HCT116 (cell line): ENCODE measurements around the gene NAA20. TPM values are rescaled to one million over a fixed set of nuclear protein-coding genes. Genes with fewer than 3 reads are reported as not detected.

Source experiments
- ATAC-seq: fragments of 200-7000 bp; cut with Tn5 transposase; 2 replicates; pipeline ENCODE4 v1.9.1; 2020; ENCODE audit warnings: mild to moderate bottlenecking, moderate library complexity
- BruUV-seq: library from RNA; stranded (reverse); fragments of 400-500 nt; replicated peaks from 2 replicates; lab custom pipeline; 2021; lab: Mats Ljungman, UMichigan
- CTCF ChIA-PET: fragments of 300-600 bp; sonication (Branson Sonifier 250); formaldehyde crosslinking; loops from one replicate; lab custom pipeline; 2021; ENCODE audit warnings: antibody characterized with exemption; lab: Charles Lee
- POLR2A ChIA-PET: fragments of 300-600, 350-600 bp; sonication (Branson Sonifier 250); formaldehyde crosslinking; loops from one replicate; lab custom pipeline; 2021; ENCODE audit warnings: antibody characterized with exemption; lab: Charles Lee
- RAD21 ChIA-PET, 2 experiments: fragments of 300-600 bp; sonication (Branson Sonifier 250); formaldehyde crosslinking; loops; one replicate each; lab custom pipeline; 2023; ENCODE audit warnings: low total read pairs in 2 of 2; ENCODE audit not compliant: uncharacterized antibody in 2 of 2, unreplicated experiment in 2 of 2, low non-redundant PET in 1 of 2; lab: Charles Lee
- DNase-seq: peaks from one replicate; pipeline ENCODE4 v3.0.0-alpha.2; 2010; ENCODE audit warnings: low read depth, low spot score
- H2AFZ ChIP-seq: fragments of 200-600 bp; shearing (Covaris generic), sonication (generic); 2 replicates; pipeline ENCODE4 v1.6.1; 2017; ENCODE audit warnings: low read depth, mixed run types, mixed read lengths, antibody characterized with exemption, low read length; ENCODE audit not compliant: poor library complexity, severe bottlenecking
- H3K27ac ChIP-seq: 2 replicates; pipeline ENCODE4 v1.5.1; 2012; ENCODE audit warnings: low read depth, low read length
- H3K27me3 ChIP-seq: fragments of 200-600 bp; sonication (generic); 2 replicates; pipeline ENCODE4 v1.6.1; 2016; ENCODE audit warnings: mixed run types, low read length, mixed read lengths; ENCODE audit not compliant: insufficient read depth
- H3K36me3 ChIP-seq, 2 experiments: fragments of 200-500 bp in 1 of 2; fragments of 200-600 bp in 1 of 2; sonication (Bioruptor generic) in 1 of 2; sonication (generic) in 1 of 2; 2 replicates each; pipeline versions ENCODE4 v1.5.1 to v1.6.1; 2014 to 2016; ENCODE audit warnings: low read length in 2 of 2, inconsistent platforms in 1 of 2, mixed read lengths in 1 of 2, mixed run types in 1 of 2; ENCODE audit not compliant: insufficient read depth in 2 of 2, control insufficient read depth in 1 of 2
- H3K4me1 ChIP-seq, 2 experiments: fragments of 200-600 bp in 1 of 2; sonication (generic) in 1 of 2; 2 replicates each; pipeline versions ENCODE4 v1.5.1 to v1.6.1; 2012 to 2017; ENCODE audit warnings: low read length in 2 of 2, inconsistent platforms in 1 of 2, mild to moderate bottlenecking in 1 of 2, mixed read lengths in 1 of 2, mixed run types in 1 of 2, moderate library complexity in 1 of 2; ENCODE audit not compliant: insufficient read depth in 2 of 2, control insufficient read depth in 1 of 2
- H3K4me2 ChIP-seq: fragments of 200-600 bp; sonication (generic); 2 replicates; pipeline ENCODE4 v1.6.1; 2017; ENCODE audit warnings: mixed run types, low read length, mixed read lengths
- H3K4me3 ChIP-seq, 2 experiments: fragments of 200-600 bp in 1 of 2; sonication (generic) in 1 of 2; replicated peaks in 1 of 2; 2 replicates each; pipeline ENCODE4 v1.5.1; 2011 to 2016; ENCODE audit warnings: low read length in 2 of 2, control low read depth in 1 of 2, low read depth in 1 of 2, mild to moderate bottlenecking in 1 of 2, mixed read lengths in 1 of 2, mixed run types in 1 of 2
- H3K79me2 ChIP-seq: fragments of 200-600 bp; sonication (generic); 2 replicates; pipeline ENCODE4 v1.6.1; 2017; ENCODE audit warnings: mild to moderate bottlenecking, mixed run types, low read length, moderate library complexity, mixed read lengths; ENCODE audit not compliant: insufficient read depth
- H3K9ac ChIP-seq: fragments of 200-600 bp; sonication (generic); 2 replicates; pipeline ENCODE4 v1.6.1; 2016; ENCODE audit warnings: low read length, mixed read lengths
- H3K9me2 ChIP-seq: fragments of 200-600 bp; sonication (generic), shearing (Covaris generic); 2 replicates; pipeline ENCODE4 v1.6.1; 2017; ENCODE audit warnings: mixed run types, mild to moderate bottlenecking, moderate library complexity; ENCODE audit not compliant: insufficient read depth
- H3K9me3 ChIP-seq, 2 experiments: fragments of 200-500 bp in 1 of 2; fragments of 200-600 bp in 1 of 2; sonication (Bioruptor generic) in 1 of 2; sonication (generic) in 1 of 2; 2 replicates each; pipeline ENCODE4 v1.6.1; 2014 to 2017; ENCODE audit warnings: low read length in 2 of 2, mixed read lengths in 2 of 2, inconsistent platforms in 1 of 2, low read depth in 1 of 2, mild to moderate bottlenecking in 1 of 2, mixed run types in 1 of 2, moderate library complexity in 1 of 2; ENCODE audit not compliant: control insufficient read depth in 1 of 2, insufficient read depth in 1 of 2
- H4K20me1 ChIP-seq: fragments of 200-600 bp; sonication (generic), shearing (Covaris generic); 2 replicates; pipeline ENCODE4 v1.6.1; 2017; ENCODE audit warnings: mixed run types, mild to moderate bottlenecking, moderate library complexity; ENCODE audit not compliant: insufficient read depth
- ATF3 ChIP-seq: IDR thresholded peaks from 2 replicates; pipeline ENCODE4 v1.6.1; 2012
- CEBPB ChIP-seq: IDR thresholded peaks from 2 replicates; pipeline ENCODE4 v1.6.1; 2012; ENCODE audit warnings: low read depth
- EGR1 ChIP-seq: IDR thresholded peaks from 2 replicates; pipeline ENCODE4 v1.6.1; 2012; ENCODE audit warnings: low read depth
- ELF1 ChIP-seq: IDR thresholded peaks from 2 replicates; pipeline ENCODE4 v1.6.1; 2012; ENCODE audit warnings: low read depth, borderline replicate concordance
- FOSL1 ChIP-seq: IDR thresholded peaks from 2 replicates; pipeline ENCODE4 v1.6.1; 2012; ENCODE audit warnings: low read depth
- JUND ChIP-seq: IDR thresholded peaks from 2 replicates; pipeline ENCODE4 v1.6.1; 2012
- MAX ChIP-seq: IDR thresholded peaks from 2 replicates; pipeline ENCODE4 v1.6.1; 2012
- POLR2A ChIP-seq: IDR thresholded peaks from 2 replicates; pipeline ENCODE4 v1.7.0; 2011; ENCODE audit warnings: borderline replicate concordance; ENCODE audit not compliant: insufficient read depth, insufficient read length; ENCODE audit errors: extremely low read depth
- POLR2AphosphoS5 ChIP-seq: IDR thresholded peaks from 2 replicates; pipeline ENCODE4 v1.6.1; 2011; ENCODE audit warnings: mild to moderate bottlenecking, low read depth, low read length, moderate library complexity
- RAD21 ChIP-seq: IDR thresholded peaks from 2 replicates; pipeline ENCODE4 v1.6.1; 2012; ENCODE audit warnings: low read depth, mild to moderate bottlenecking
- REST ChIP-seq: IDR thresholded peaks from 2 replicates; pipeline ENCODE4 v1.6.1; 2012; ENCODE audit warnings: low read depth
- SIN3A ChIP-seq: IDR thresholded peaks from 2 replicates; pipeline ENCODE4 v1.6.1; 2012; ENCODE audit warnings: low read depth
- SP1 ChIP-seq: IDR thresholded peaks from 2 replicates; pipeline ENCODE4 v1.6.1; 2012; ENCODE audit warnings: low read depth
- SRF ChIP-seq: IDR thresholded peaks from 2 replicates; pipeline ENCODE4 v1.6.1; 2012; ENCODE audit warnings: low read depth
- TCF7L2 ChIP-seq: IDR thresholded peaks from 2 replicates; pipeline ENCODE4 v1.7.0; 2011; ENCODE audit warnings: borderline replicate concordance, inconsistent platforms; ENCODE audit not compliant: insufficient read depth, insufficient read length; ENCODE audit errors: extremely low read depth
- YY1 ChIP-seq: IDR thresholded peaks from 2 replicates; pipeline ENCODE4 v1.6.1; 2011; ENCODE audit warnings: low read length, low read depth, moderate library complexity, mild to moderate bottlenecking; ENCODE audit not compliant: insufficient replicate concordance; ENCODE audit errors: extremely low read depth
- intact Hi-C: fragments of 100-400 bp; cut with micrococcal nuclease; formaldehyde crosslinking; loops from 2 replicates; pipeline ENCODE4 v1.10.0; 2022
- total RNA-seq: library from RNA; stranded (reverse); gene quantifications from one replicate; pipeline ENCODE4 v1.2.1, GENCODE V29; 2021; ENCODE audit not compliant: unreplicated experiment
- TF ChIP-seq, protein P1 (sequence below), 3 experiments: fragments of 200-600 bp in 1 of 3; sonication (generic) in 1 of 3; IDR thresholded peaks in 2 of 3; conservative IDR thresholded peaks in 1 of 3; 2 replicates each; pipeline ENCODE4 v1.5.1; 2012 to 2017; ENCODE audit warnings: low read depth in 2 of 3, low read length in 2 of 3, antibody characterized with exemption in 1 of 3, borderline replicate concordance in 1 of 3, control low read depth in 1 of 3, mild to moderate bottlenecking in 1 of 3, mixed read lengths in 1 of 3, mixed run types in 1 of 3, moderate library complexity in 1 of 3; ENCODE audit not compliant: insufficient read depth in 1 of 3

Gene NAA20
- total RNA-seq, 1 experiment from 2014 or later = 71.5 TPM

- H3K4me1 ChIP-seq = peaks cover 9 to 11% of the 10 kb centered on the region in 2 experiments; a peak in 3 of 4 replicates
- no peak for DNase-seq
- CTCF ChIA-PET = no interaction called here
- no peaks in the 10 kb centered on the region for H3K9me2 ChIP-seq
- H2AFZ ChIP-seq = no peak overlapping the region
- no peak overlapping the region for H3K4me3 ChIP-seq
- TF ChIP-seq SRF (no peak), SP1 (no peak), POLR2AphosphoS5 (no peak)
- TF ChIP-seq, protein P1, sequence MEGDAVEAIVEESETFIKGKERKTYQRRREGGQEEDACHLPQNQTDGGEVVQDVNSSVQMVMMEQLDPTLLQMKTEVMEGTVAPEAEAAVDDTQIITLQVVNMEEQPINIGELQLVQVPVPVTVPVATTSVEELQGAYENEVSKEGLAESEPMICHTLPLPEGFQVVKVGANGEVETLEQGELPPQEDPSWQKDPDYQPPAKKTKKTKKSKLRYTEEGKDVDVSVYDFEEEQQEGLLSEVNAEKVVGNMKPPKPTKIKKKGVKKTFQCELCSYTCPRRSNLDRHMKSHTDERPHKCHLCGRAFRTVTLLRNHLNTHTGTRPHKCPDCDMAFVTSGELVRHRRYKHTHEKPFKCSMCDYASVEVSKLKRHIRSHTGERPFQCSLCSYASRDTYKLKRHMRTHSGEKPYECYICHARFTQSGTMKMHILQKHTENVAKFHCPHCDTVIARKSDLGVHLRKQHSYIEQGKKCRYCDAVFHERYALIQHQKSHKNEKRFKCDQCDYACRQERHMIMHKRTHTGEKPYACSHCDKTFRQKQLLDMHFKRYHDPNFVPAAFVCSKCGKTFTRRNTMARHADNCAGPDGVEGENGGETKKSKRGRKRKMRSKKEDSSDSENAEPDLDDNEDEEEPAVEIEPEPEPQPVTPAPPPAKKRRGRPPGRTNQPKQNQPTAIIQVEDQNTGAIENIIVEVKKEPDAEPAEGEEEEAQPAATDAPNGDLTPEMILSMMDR (IDR thresholded peaks at IDR 0.05 in 2 of 3, conservative IDR thresholded peaks at IDR 0.05 in 1 of 3; ENCODE audit: borderline replicate concordance in 1 of 3, insufficient read depth in 1 of 3, low read depth in 2 of 3, low read length in 2 of 3) = no peak
- BruUV-seq = no TSS peak
- POLR2A ChIA-PET = no interaction called here
- no peak overlapping the region for H3K27ac ChIP-seq
- intact Hi-C loops = no loop called here
- no peak overlapping the region for H3K9ac ChIP-seq
- no peak overlapping the region for H3K4me2 ChIP-seq
- H3K27me3 ChIP-seq = no peaks in the 10 kb centered on the region
- H3K36me3 ChIP-seq = no peaks in the 10 kb centered on the region
- H3K9me3 ChIP-seq = no peaks in the 10 kb centered on the region
- H3K79me2 ChIP-seq = no peaks in the 10 kb centered on the region
- no peaks in the 10 kb centered on the region for H4K20me1 ChIP-seq
- RAD21 ChIA-PET = no interaction called here
- no peak for ATAC-seq
Measured at GRCh38 chr20:19970256-19970765, 46.9 kb upstream of the NAA20 start.

GRCh38 chr20:19971116-19971515 lies 46.0 kb upstream of the NAA20 start:
- Histone ChIP-seq H3K4me2 (no peak overlapping the region), H4K20me1 (no peaks in the 10 kb centered on the region), H3K4me1 (peaks cover 9 to 14% of the 10 kb centered on the region in 2 experiments), H3K36me3 (no peaks in the 10 kb centered on the region), H3K27ac (no peak overlapping the region), H3K9me3 (no peaks in the 10 kb centered on the region), H3K4me3 (no peak overlapping the region), H3K27me3 (no peaks in the 10 kb centered on the region), H3K9me2 (no peaks in the 10 kb centered on the region), H2AFZ (no peak overlapping the region), H3K79me2 (no peaks in the 10 kb centered on the region), H3K9ac (no peak overlapping the region)
- no TSS peak for BruUV-seq
- ChIA-PET POLR2A (no interaction called here), RAD21 (no interaction called here), CTCF (no interaction called here)
- no peak for DNase-seq
- no peak for ATAC-seq
- intact Hi-C loops = no loop called here
- TF ChIP-seq REST (no peak), TCF7L2 (no peak), FOSL1 (no peak), ELF1 (no peak), POLR2A (no peak), CEBPB (no peak), EGR1 (no peak), MAX (no peak), JUND (no peak), RAD21 (no peak), ATF3 (no peak), YY1 (no peak), SIN3A (no peak)
